Naive thymus-derived CD8-positive, alpha-beta T cell (primary cell): ENCODE results near the gene DNAH12. TPM values are rescaled to one million over a fixed set of nuclear protein-coding genes. Genes with fewer than 3 reads are reported as not detected.
"Not testable (repeated sequence)": the region's sequence is repeated elsewhere in the genome, so short reads cannot be mapped to it uniquely, and the experiment has no call there.

Experiments used
- ATAC-seq, 2 donors: fragments of 150-1000 bp; cut with Tn5 transposase in 1 of 2; sonication (Bioruptor Pico), chemical (Tn5 transposase) in 1 of 2; 1 replicate in 1 of 2; 2 replicates in 1 of 2; pipeline ENCODE4 v1.10.0; 2021; ENCODE audit warnings: mild to moderate bottlenecking in 2 of 2, moderate library complexity in 2 of 2
- POLR2A ChIA-PET: fragments of 350-600 bp; sonication (Branson Sonifier 250); formaldehyde crosslinking; loops from one replicate; lab custom pipeline; 2021; ENCODE audit warnings: antibody characterized with exemption; lab: Charles Lee
- DNase-seq, 10 donors: peaks; one replicate each; pipeline versions ENCODE4 v3.0.0 to v3.0.0-alpha.2; 2020 to 2022
- H3K27ac Mint-ChIP-seq, 10 donors: one replicate each; pipeline ENCODE4 v1.8.0; 2020 to 2022; ENCODE audit warnings: mild to moderate bottlenecking in 10 of 10, mixed read lengths in 10 of 10, moderate library complexity in 4 of 10, inconsistent platforms in 1 of 10
- H3K27me3 Mint-ChIP-seq, 5 donors: one replicate each; pipeline ENCODE4 v1.8.0; 2021 to 2022; ENCODE audit warnings: mixed read lengths in 5 of 5
- H3K36me3 Mint-ChIP-seq, 3 donors: one replicate each; pipeline ENCODE4 v1.8.0; 2020 to 2022; ENCODE audit warnings: mixed read lengths in 3 of 3, mild to moderate bottlenecking in 2 of 3, inconsistent platforms in 1 of 3
- H3K4me1 Mint-ChIP-seq, 4 donors: one replicate each; pipeline ENCODE4 v1.8.0; 2021 to 2022; ENCODE audit warnings: mixed read lengths in 4 of 4
- H3K4me3 Mint-ChIP-seq, 10 donors: one replicate each; pipeline ENCODE4 v1.8.0; 2020 to 2022; ENCODE audit warnings: mild to moderate bottlenecking in 10 of 10, mixed read lengths in 10 of 10, moderate library complexity in 6 of 10, inconsistent platforms in 1 of 10
- H3K9me3 Mint-ChIP-seq, 9 donors: one replicate each; pipeline ENCODE4 v1.8.0; 2020 to 2022; ENCODE audit warnings: mixed read lengths in 9 of 9, mild to moderate bottlenecking in 3 of 9, inconsistent platforms in 1 of 9, moderate library complexity in 1 of 9
- polyA plus RNA-seq, 3 donors: library from polyadenylated mRNA; unstranded; fragments of 300-500 nt; fragmentation: Illumina TruSeq; gene quantifications; one replicate each; pipeline ENCODE4 v1.2.3, GENCODE V29; 2021
- total RNA-seq, 8 experiments: library from RNA in 2 of 8; stranded (reverse) in 2 of 8; gene quantifications; one replicate each; pipeline ENCODE4 v1.2.3 and lab custom pipeline; 2021 to 2026

DNAH12 gene
- total and polyA plus RNA-seq, 5 experiments from 2014 or later = 0.65 to 0.66 TPM; not detected in 3

GRCh38 chr3:57512166-57512565 is 32.0 kb downstream of the DNAH12 start:
- H3K36me3 Mint-ChIP-seq = no peaks in the 10 kb centered on the region
- H3K27ac Mint-ChIP-seq = no peak overlapping the region
- DNase-seq (no peak), ATAC-seq (no peak)
- H3K4me1 Mint-ChIP-seq = no peaks in the 10 kb centered on the region
- H3K9me3 Mint-ChIP-seq = no peaks in the 10 kb centered on the region
- no peak overlapping the region for H3K4me3 Mint-ChIP-seq
- POLR2A ChIA-PET = no interaction called here
- peaks cover 0 to 6% (median 2%) of the 10 kb centered on the region in 5 donors for H3K27me3 Mint-ChIP-seq

- H3K27me3 Mint-ChIP-seq = peaks cover 0 to 4% (median 0%) of the 10 kb centered on the region in 5 donors
- POLR2A ChIA-PET = no interaction called here
- H3K36me3 Mint-ChIP-seq = no peaks in the 10 kb centered on the region
- DNase-seq (no peak), ATAC-seq (no peak)
- no peak overlapping the region for H3K27ac Mint-ChIP-seq
- H3K4me3 Mint-ChIP-seq = no peak overlapping the region
- no peaks in the 10 kb centered on the region for H3K9me3 Mint-ChIP-seq
- no peaks in the 10 kb centered on the region for H3K4me1 Mint-ChIP-seq
Observed at GRCh38 chr3:57505901-57506300, 38.2 kb downstream of the DNAH12 start.

- no peak for DNase-seq
- ATAC-seq = no peak
- H3K9me3 Mint-ChIP-seq = no peaks in the 10 kb centered on the region
- H3K4me1 Mint-ChIP-seq = no peaks in the 10 kb centered on the region
- POLR2A ChIA-PET = no interaction called here
- H3K4me3 Mint-ChIP-seq = no peak overlapping the region
- H3K36me3 Mint-ChIP-seq = no peaks in the 10 kb centered on the region
- peaks cover 0 to 1% (median 0%) of the 10 kb centered on the region in 5 donors for H3K27me3 Mint-ChIP-seq
- no peak overlapping the region for H3K27ac Mint-ChIP-seq
Observed at GRCh38 chr3:57500506-57500905, 43.6 kb downstream of the DNAH12 start.

- no peak for DNase-seq
- Mint-ChIP-seq H3K4me1 (no peaks in the 10 kb centered on the region), H3K36me3 (no peaks in the 10 kb centered on the region), H3K9me3 (no peaks in the 10 kb centered on the region), H3K27me3 (no peaks in the 10 kb centered on the region), H3K27ac (no peak overlapping the region), H3K4me3 (no peak overlapping the region)
- ATAC-seq = no peak
- POLR2A ChIA-PET = interaction anchor here (0.6 kb wide), 1 partner anchor 301 kb away, joined by 3 read pairs; no protein-coding TSS in a partner anchor
Observed at GRCh38 chr3:57497904-57498303, 46.2 kb downstream of the DNAH12 start.

GRCh38 chr3:57484563-57484962 is 59.6 kb downstream of the DNAH12 start:
- no peak for DNase-seq
- POLR2A ChIA-PET = no interaction called here
- peaks cover 0 to 1% (median 0%) of the 10 kb centered on the region in 3 donors for H3K36me3 Mint-ChIP-seq

GRCh38 chr3:57477193-57477592 is 67.0 kb downstream of the DNAH12 start:
- H3K27ac Mint-ChIP-seq, ATAC-seq, DNase-seq, POLR2A ChIA-PET, H3K4me3 Mint-ChIP-seq, H3K36me3 Mint-ChIP-seq, H3K4me1 Mint-ChIP-seq: not testable (repeated sequence)
- Mint-ChIP-seq H3K27me3 (peaks cover 0 to 12% (median 3%) of the 10 kb centered on the region in 5 donors), H3K9me3 (peaks cover 0 to 28% (median 11%) of the 10 kb centered on the region in 9 donors)

More at GRCh38 chr3:57484563-57484962, 59.6 kb downstream of the DNAH12 start:
- no peak for ATAC-seq
- H3K27ac Mint-ChIP-seq = no peak overlapping the region
- H3K4me3 Mint-ChIP-seq = no peak overlapping the region
- no peaks in the 10 kb centered on the region for H3K4me1 Mint-ChIP-seq
- peaks cover 0 to 4% (median 2%) of the 10 kb centered on the region in 9 donors for H3K9me3 Mint-ChIP-seq
- H3K27me3 Mint-ChIP-seq = peaks cover 0 to 3% (median 1%) of the 10 kb centered on the region in 5 donors

GRCh38 chr3:57464801-57465200 is 79.3 kb downstream of the DNAH12 start:
- H3K36me3 Mint-ChIP-seq = no peaks in the 10 kb centered on the region
- ATAC-seq = no peak
- H3K4me1 Mint-ChIP-seq = peaks cover 0 to 6% (median 2%) of the 10 kb centered on the region in 4 donors
- H3K4me3 Mint-ChIP-seq = no peak overlapping the region
- no peak overlapping the region for H3K27ac Mint-ChIP-seq
- POLR2A ChIA-PET = no interaction called here
- H3K9me3 Mint-ChIP-seq = no peaks in the 10 kb centered on the region
- H3K27me3 Mint-ChIP-seq = peaks cover 0 to 2% (median 0%) of the 10 kb centered on the region in 5 donors
- no peak for DNase-seq

GRCh38 chr3:57464011-57464410 is 80.1 kb downstream of the DNAH12 start:
- no peaks in the 10 kb centered on the region for H3K9me3 Mint-ChIP-seq
- no peak overlapping the region for H3K27ac Mint-ChIP-seq
- no peaks in the 10 kb centered on the region for H3K27me3 Mint-ChIP-seq
- POLR2A ChIA-PET = no interaction called here
- no peaks in the 10 kb centered on the region for H3K36me3 Mint-ChIP-seq
- no peak for ATAC-seq
- no peak for DNase-seq
- H3K4me1 Mint-ChIP-seq = peaks cover 0 to 6% (median 2%) of the 10 kb centered on the region in 4 donors
- H3K4me3 Mint-ChIP-seq = no peak overlapping the region

GRCh38 chr3:57451150-57451846 is 92.8 kb downstream of the DNAH12 start:
- H3K27ac Mint-ChIP-seq = no peak overlapping the region
- no peaks in the 10 kb centered on the region for H3K9me3 Mint-ChIP-seq
- POLR2A ChIA-PET = no interaction called here
- H3K4me1 Mint-ChIP-seq = no peaks in the 10 kb centered on the region
- DNase-seq (no peak), ATAC-seq (no peak)
- H3K36me3 Mint-ChIP-seq = no peaks in the 10 kb centered on the region
- no peak overlapping the region for H3K4me3 Mint-ChIP-seq
- H3K27me3 Mint-ChIP-seq = peaks cover 0 to 13% (median 4%) of the 10 kb centered on the region in 5 donors

- H3K4me3 Mint-ChIP-seq, H3K27ac Mint-ChIP-seq, H3K9me3 Mint-ChIP-seq, H3K36me3 Mint-ChIP-seq, DNase-seq, ATAC-seq, H3K4me1 Mint-ChIP-seq, POLR2A ChIA-PET: not testable (repeated sequence)
- H3K27me3 Mint-ChIP-seq = peaks cover 0 to 13% (median 6%) of the 10 kb centered on the region in 5 donors
Observed at GRCh38 chr3:57449276-57449847, 94.8 kb downstream of the DNAH12 start.

GRCh38 chr3:57448489-57448888 is 95.7 kb downstream of the DNAH12 start:
- ATAC-seq, H3K4me3 Mint-ChIP-seq, H3K27ac Mint-ChIP-seq, DNase-seq, H3K36me3 Mint-ChIP-seq, H3K4me1 Mint-ChIP-seq, H3K9me3 Mint-ChIP-seq, POLR2A ChIA-PET: not testable (repeated sequence)
- H3K27me3 Mint-ChIP-seq = peaks cover 0 to 13% (median 6%) of the 10 kb centered on the region in 5 donors

GRCh38 chr3:57446318-57446841 is 97.8 kb downstream of the DNAH12 start:
- H3K27me3 Mint-ChIP-seq = peaks cover 0 to 13% (median 2%) of the 10 kb centered on the region in 5 donors
- H3K4me1 Mint-ChIP-seq = no peaks in the 10 kb centered on the region
- H3K36me3 Mint-ChIP-seq = no peaks in the 10 kb centered on the region
- DNase-seq = no peak
- no peaks in the 10 kb centered on the region for H3K9me3 Mint-ChIP-seq
- no peak for ATAC-seq
- POLR2A ChIA-PET = no interaction called here
- H3K4me3 Mint-ChIP-seq = no peak overlapping the region
- no peak overlapping the region for H3K27ac Mint-ChIP-seq

- POLR2A ChIA-PET = no interaction called here
- no peak for ATAC-seq
- Mint-ChIP-seq H3K27me3 (peaks cover 3 to 9% (median 4%) of the 10 kb centered on the region in 5 donors), H3K4me3 (no peak overlapping the region), H3K27ac (no peak overlapping the region), H3K9me3 (peaks cover 0 to 5% (median 0%) of the 10 kb centered on the region in 9 donors), H3K4me1 (no peaks in the 10 kb centered on the region), H3K36me3 (no peaks in the 10 kb centered on the region)
- DNase-seq = no peak
Observed at GRCh38 chr3:57444469-57444868, 99.7 kb downstream of the DNAH12 start.
